IMR-90 (cell line): ENCODE measurements around the gene CAPZA2. TPM values are rescaled to one million over a fixed set of nuclear protein-coding genes. Genes with fewer than 3 reads are reported as not detected.

Experiments used
- ATAC-seq: fragments of 200-7000 bp; cut with Tn5 transposase; 2 replicates; pipeline ENCODE4 v1.9.1; 2020; ENCODE audit warnings: low read depth, mild to moderate bottlenecking, moderate library complexity
- BruUV-seq: library from RNA; stranded (reverse); fragments of 400-500 nt; replicated peaks from 2 replicates; lab custom pipeline; 2021; lab: Mats Ljungman, UMichigan
- CTCF ChIA-PET: fragments of 300-600 bp; formaldehyde crosslinking; extraction: SDS; loops from one replicate; lab custom pipeline; 2021; ENCODE audit warnings: antibody characterized with exemption; lab: Yijun Ruan, JAX
- POLR2A ChIA-PET: fragments of 300-600 bp; sonication (Branson Sonifier 250); formaldehyde crosslinking; loops from one replicate; lab custom pipeline; 2022; ENCODE audit warnings: antibody characterized with exemption; ENCODE audit not compliant: unreplicated experiment; lab: Charles Lee
- DNase-seq: peaks from one replicate; pipeline ENCODE4 v3.0.0; 2013
- H2AFZ ChIP-seq: replicated peaks from 2 replicates; pipeline ENCODE3; 2013; ENCODE audit warnings: low read length, mild to moderate bottlenecking; ENCODE audit not compliant: poor library complexity
- H2AK5ac ChIP-seq: 2 replicates; pipeline ENCODE4 v1.6.1; 2013; ENCODE audit warnings: low read depth, low read length, inconsistent platforms
- H2AK9ac ChIP-seq: replicated peaks from 2 replicates; pipeline ENCODE3; 2013; ENCODE audit warnings: mild to moderate bottlenecking, low read depth, low read length, moderate library complexity; ENCODE audit not compliant: poor library complexity
- H2BK120ac ChIP-seq: 2 replicates; pipeline ENCODE4 v1.6.1; 2013; ENCODE audit warnings: low read depth, low read length, inconsistent platforms
- H2BK15ac ChIP-seq: 3 replicates; pipeline ENCODE4 v1.6.1; 2013; ENCODE audit warnings: low read depth, low read length, inconsistent platforms
- H2BK20ac ChIP-seq: 2 replicates; pipeline ENCODE4 v1.6.1; 2013; ENCODE audit warnings: low read depth, mild to moderate bottlenecking, inconsistent platforms, low read length, moderate library complexity
- H2BK5ac ChIP-seq: 2 replicates; pipeline ENCODE4 v1.6.1; 2013; ENCODE audit warnings: mild to moderate bottlenecking, low read depth, low read length, inconsistent platforms; ENCODE audit not compliant: poor library complexity, severe bottlenecking
- H3K14ac ChIP-seq: replicated peaks from 2 replicates; pipeline ENCODE4 v1.6.1; 2013; ENCODE audit warnings: low read depth, low read length, inconsistent platforms
- H3K18ac ChIP-seq: 2 replicates; pipeline ENCODE4 v1.6.1; 2013; ENCODE audit warnings: low read depth, low read length, control low read depth
- H3K23ac ChIP-seq: 2 replicates; pipeline ENCODE4 v1.6.1; 2013; ENCODE audit warnings: low read depth, low read length, inconsistent platforms
- H3K27ac ChIP-seq: 2 replicates; pipeline ENCODE4 v1.5.1; 2013; ENCODE audit warnings: mild to moderate bottlenecking, control low read depth, low read length; ENCODE audit not compliant: insufficient read depth
- H3K27me3 ChIP-seq: 2 replicates; pipeline ENCODE4 v1.6.1; 2013; ENCODE audit warnings: low read length; ENCODE audit not compliant: control insufficient read depth, insufficient read depth
- H3K36me3 ChIP-seq: 2 replicates; pipeline ENCODE4 v1.6.1; 2013; ENCODE audit warnings: low read length, mixed read lengths; ENCODE audit not compliant: control insufficient read depth, insufficient read depth
- H3K4ac ChIP-seq: 2 replicates; pipeline ENCODE4 v1.6.1; 2013; ENCODE audit warnings: low read depth, low read length, inconsistent platforms
- H3K4me1 ChIP-seq: 2 replicates; pipeline ENCODE4 v1.6.1; 2013; ENCODE audit warnings: low read length, mixed read lengths; ENCODE audit not compliant: control insufficient read depth, insufficient read depth
- H3K4me2 ChIP-seq: 2 replicates; pipeline ENCODE4 v1.6.1; 2013; ENCODE audit warnings: low read depth, mild to moderate bottlenecking, control low read depth, low read length, moderate library complexity
- H3K4me3 ChIP-seq: 2 replicates; pipeline ENCODE4 v1.5.1; 2013; ENCODE audit warnings: low read depth, mild to moderate bottlenecking, control low read depth, low read length, moderate library complexity; ENCODE audit not compliant: insufficient read depth
- H3K56ac ChIP-seq: 2 replicates; pipeline ENCODE4 v1.6.1; 2013; ENCODE audit warnings: low read length, inconsistent platforms; ENCODE audit not compliant: insufficient read depth; ENCODE audit errors: extremely low read depth
- H3K79me1 ChIP-seq, 2 experiments: 2 replicates each; pipeline ENCODE4 v1.6.1; 2013; ENCODE audit warnings: low read length in 2 of 2, inconsistent platforms in 1 of 2, low read depth in 1 of 2
- H3K9ac ChIP-seq: 2 replicates; pipeline ENCODE4 v1.6.1; 2013; ENCODE audit warnings: low read depth, low read length, control low read depth
- H3K9me1 ChIP-seq: 2 replicates; pipeline ENCODE4 v1.6.1; 2013; ENCODE audit warnings: low read length, inconsistent platforms; ENCODE audit not compliant: insufficient read depth
- H3K9me3 ChIP-seq: 2 replicates; pipeline ENCODE4 v1.6.1; 2013; ENCODE audit warnings: low read length; ENCODE audit not compliant: control insufficient read depth, insufficient read depth
- H4K20me1 ChIP-seq: 2 replicates; pipeline ENCODE4 v1.6.1; 2013; ENCODE audit warnings: low read length, inconsistent platforms; ENCODE audit not compliant: insufficient read depth
- H4K5ac ChIP-seq: 2 replicates; pipeline ENCODE4 v1.6.1; 2013; ENCODE audit warnings: mild to moderate bottlenecking, low read depth, low read length, control low read depth
- H4K8ac ChIP-seq, 2 experiments: 2 replicates each; pipeline ENCODE4 v1.6.1; 2013; ENCODE audit warnings: low read depth in 2 of 2, low read length in 2 of 2, control low read depth in 1 of 2, inconsistent platforms in 1 of 2
- H4K91ac ChIP-seq: 2 replicates; pipeline ENCODE4 v1.6.1; 2013; ENCODE audit warnings: low read depth, low read length, inconsistent platforms; ENCODE audit not compliant: insufficient read depth
- CHD1 ChIP-seq: IDR thresholded peaks from 2 replicates; pipeline ENCODE4 v1.6.1; 2012; ENCODE audit warnings: low read depth, low read length, improper control_type of control experiment
- FOS ChIP-seq: fragments of 150-350 bp; IDR thresholded peaks from 2 replicates; pipeline ENCODE4 v1.6.1; 2016; ENCODE audit warnings: low read depth, low read length
- MAZ ChIP-seq: IDR thresholded peaks from 2 replicates; pipeline ENCODE4 v1.6.1; 2012; ENCODE audit warnings: low read depth, mild to moderate bottlenecking, low read length, improper control_type of control experiment, moderate library complexity, borderline replicate concordance
- NFE2L2 ChIP-seq: fragments of 150-350 bp; IDR thresholded peaks from 2 replicates; pipeline ENCODE4 v1.6.1; 2016; ENCODE audit warnings: low read depth, mild to moderate bottlenecking, low read length
- RCOR1 ChIP-seq: IDR thresholded peaks from 2 replicates; pipeline ENCODE4 v1.6.1; 2012; ENCODE audit warnings: mild to moderate bottlenecking, low read length, improper control_type of control experiment; ENCODE audit not compliant: insufficient replicate concordance
- RFX5 ChIP-seq: IDR thresholded peaks from 2 replicates; pipeline ENCODE4 v1.8.0; 2012; ENCODE audit warnings: low read depth, mild to moderate bottlenecking, low read length, moderate library complexity
- WGBS, 2 experiments: methylation state at CpG; one replicate each; pipeline versions ENCODE4 v1.1.5 to v1.1.7; 2013; ENCODE audit warnings: missing lambda C conversion rate in 2 of 2; ENCODE audit not compliant: insufficient read length in 1 of 2; ENCODE audit errors: extremely low coverage in 2 of 2; 5-methylcytosine and 5-hydroxymethylcytosine counted together
- dilution Hi-C: fragments of 300-500 bp; cut with HindIII; formaldehyde crosslinking; loops from one replicate; pipeline ENCODE4 v1.14.3; 2018; ENCODE audit warnings: low sequenced_read_pairs; ENCODE audit not compliant: unreplicated experiment
- in situ Hi-C: fragments of 300-500 bp; cut with MboI; formaldehyde crosslinking; loops from 3 replicates; pipeline ENCODE4 v1.14.3; 2019; ENCODE audit warnings: low sequenced_read_pairs, inconsistent platforms, mixed read lengths
- intact Hi-C: fragments of 100-400 bp; cut with micrococcal nuclease; formaldehyde crosslinking; loops from 2 replicates; pipeline ENCODE4 v1.10.0; 2022
- polyA plus RNA-seq, 3 experiments: library from polyadenylated mRNA; depleted of rRNA; stranded (reverse); fragments of >200 nt; gene quantifications; 2 replicates each; pipeline ENCODE4 v1.2.3, GENCODE V29; 2012; ENCODE audit warnings: low replicate concordance in 1 of 3
- total RNA-seq: library from RNA; depleted of rRNA; stranded (reverse); fragments of >200 nt; gene quantifications from 2 replicates; pipeline ENCODE4 v1.2.3, GENCODE V29; 2012
- TF ChIP-seq, protein P1 (sequence below): conservative IDR thresholded peaks from 2 replicates; pipeline ENCODE4 v1.5.1; 2012; ENCODE audit warnings: mild to moderate bottlenecking, low read depth, low read length, improper control_type of control experiment

Gene CAPZA2
- total and polyA plus RNA-seq, 2 of the 4 experiments (the other 2 are of a cell fraction), result 66.6 to 133 TPM

DNA sequence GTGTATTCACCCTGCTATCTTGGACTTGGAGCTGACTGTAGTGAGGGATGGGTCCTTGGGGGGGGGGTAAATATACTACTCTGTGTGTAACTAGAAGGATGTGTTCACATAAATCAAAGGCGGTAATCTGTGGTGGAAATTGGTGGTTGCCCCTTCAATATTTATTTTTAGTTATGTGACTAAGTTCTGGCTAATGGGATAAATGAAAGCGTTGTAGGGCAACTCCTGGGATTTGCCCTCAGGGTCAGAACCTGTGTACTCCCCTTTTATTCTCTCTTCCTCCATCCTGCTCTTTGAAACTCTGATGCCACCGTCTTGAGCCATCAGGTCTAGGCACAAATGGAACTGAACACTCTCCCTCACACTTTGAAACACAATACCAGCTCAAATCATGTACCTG is 66.6 kb downstream of the CAPZA2 start:
- H4K20me1 ChIP-seq, result no peaks in the 10 kb centered on the region
- no peaks in the 10 kb centered on the region for H3K4me1 ChIP-seq
- H2BK5ac ChIP-seq, result no peak overlapping the region
- no peak overlapping the region for H2BK15ac ChIP-seq
- H2AFZ ChIP-seq, result no peak overlapping the region
- H3K4ac ChIP-seq, result no peak overlapping the region
- DNase-seq, result no peak
- H3K14ac ChIP-seq, result no peak overlapping the region
- intact Hi-C loops (loop anchor here (5.0 kb wide), 1 partner anchor 283 kb away; no protein-coding TSS in a partner anchor), in situ Hi-C loops (loop anchor here (25.0 kb wide), 1 partner anchor 783 kb away; no protein-coding TSS in a partner anchor), dilution Hi-C loops (no loop called here)
- no peak overlapping the region for H2AK5ac ChIP-seq
- H3K56ac ChIP-seq, result no peak overlapping the region
- ChIA-PET CTCF (no interaction called here), POLR2A (no interaction called here)
- no peaks in the 10 kb centered on the region for H3K79me1 ChIP-seq
- no peaks in the 10 kb centered on the region for H3K36me3 ChIP-seq
- H2AK9ac ChIP-seq, result no peak overlapping the region
- no peak for ATAC-seq
- H3K4me3 ChIP-seq, result no peak overlapping the region
- H3K23ac ChIP-seq, result no peak overlapping the region
- H2BK120ac ChIP-seq, result no peak overlapping the region
- H3K9me1 ChIP-seq, result no peaks in the 10 kb centered on the region; the same call in 1 of the 2 replicates
- BruUV-seq, result no TSS peak
- WGBS, 2 experiments, result 57% methylated on average over 2 of the region's 3 CpGs; no CpG with 5 or more reads in 1 of the 2 experiments
- no peak overlapping the region for H3K9ac ChIP-seq
- H4K8ac ChIP-seq, result no peak overlapping the region
- H2BK20ac ChIP-seq, result no peak overlapping the region
- no peak for TF ChIP-seq FOS
- no peak for TF ChIP-seq MAZ
- TF ChIP-seq RCOR1, result no peak
- no peak for TF ChIP-seq NFE2L2
- TF ChIP-seq, protein P1, sequence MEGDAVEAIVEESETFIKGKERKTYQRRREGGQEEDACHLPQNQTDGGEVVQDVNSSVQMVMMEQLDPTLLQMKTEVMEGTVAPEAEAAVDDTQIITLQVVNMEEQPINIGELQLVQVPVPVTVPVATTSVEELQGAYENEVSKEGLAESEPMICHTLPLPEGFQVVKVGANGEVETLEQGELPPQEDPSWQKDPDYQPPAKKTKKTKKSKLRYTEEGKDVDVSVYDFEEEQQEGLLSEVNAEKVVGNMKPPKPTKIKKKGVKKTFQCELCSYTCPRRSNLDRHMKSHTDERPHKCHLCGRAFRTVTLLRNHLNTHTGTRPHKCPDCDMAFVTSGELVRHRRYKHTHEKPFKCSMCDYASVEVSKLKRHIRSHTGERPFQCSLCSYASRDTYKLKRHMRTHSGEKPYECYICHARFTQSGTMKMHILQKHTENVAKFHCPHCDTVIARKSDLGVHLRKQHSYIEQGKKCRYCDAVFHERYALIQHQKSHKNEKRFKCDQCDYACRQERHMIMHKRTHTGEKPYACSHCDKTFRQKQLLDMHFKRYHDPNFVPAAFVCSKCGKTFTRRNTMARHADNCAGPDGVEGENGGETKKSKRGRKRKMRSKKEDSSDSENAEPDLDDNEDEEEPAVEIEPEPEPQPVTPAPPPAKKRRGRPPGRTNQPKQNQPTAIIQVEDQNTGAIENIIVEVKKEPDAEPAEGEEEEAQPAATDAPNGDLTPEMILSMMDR, result no peak
- no peak for TF ChIP-seq RFX5
- no peak for TF ChIP-seq CHD1
- H4K91ac ChIP-seq, result no peak overlapping the region
- H3K27ac ChIP-seq, result no peak overlapping the region
- no peak overlapping the region for H3K18ac ChIP-seq
- H4K5ac ChIP-seq, result no peak overlapping the region
- H3K4me2 ChIP-seq, result no peak overlapping the region
- H3K27me3 ChIP-seq, result no peaks in the 10 kb centered on the region
- H3K9me3 ChIP-seq, result no peaks in the 10 kb centered on the region
